Superior temporal gyrus (tissue), 1 donor: ENCODE data around the gene TMEM235.

Experiments used
- DNase-seq: peaks from one replicate; pipeline ENCODE4 v3.0.0-alpha.2; 2016; ENCODE audit errors: extremely low spot score

TMEM235 gene

GRCh38 chr17:78230996-78231935 lies at the start of gene TMEM235:
Gene TMEM235 (plus strand): TSS chr17:78231631. CDS start chr17:78232024, 393 bp downstream.
- peak; percentile 53 for DNase-seq

- DNase-seq: no peak
Observed at GRCh38 chr17:78182504-78182903, 48.9 kb upstream of the TMEM235 start.

GRCh38 chr17:78183916-78184315 lies 47.5 kb upstream of the TMEM235 start:
- no peak for DNase-seq

DNA sequence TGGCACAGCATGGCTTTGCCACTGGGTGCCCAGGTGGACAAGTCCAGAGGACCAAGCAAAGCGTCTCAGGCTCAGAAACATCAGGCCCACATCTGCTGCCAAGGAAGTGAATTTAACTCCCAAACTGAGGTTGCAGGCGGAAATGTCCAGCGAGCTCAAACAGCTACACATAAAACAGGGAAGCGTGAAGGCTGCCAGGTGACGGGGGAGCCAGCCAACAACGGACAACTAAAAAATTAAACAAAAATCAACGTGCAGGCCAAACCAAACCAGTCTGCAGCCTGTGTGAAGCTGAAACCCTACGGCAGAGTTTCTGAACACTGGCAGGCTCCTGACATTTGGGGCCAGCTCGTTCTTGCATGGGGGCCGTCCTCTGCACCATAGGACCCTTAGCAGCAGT lies 47.1 kb upstream of the TMEM235 start:
- DNase-seq: no peak

- DNase-seq: no peak
Observed at GRCh38 chr17:78184868-78185267, 46.6 kb upstream of the TMEM235 start.

DNA sequence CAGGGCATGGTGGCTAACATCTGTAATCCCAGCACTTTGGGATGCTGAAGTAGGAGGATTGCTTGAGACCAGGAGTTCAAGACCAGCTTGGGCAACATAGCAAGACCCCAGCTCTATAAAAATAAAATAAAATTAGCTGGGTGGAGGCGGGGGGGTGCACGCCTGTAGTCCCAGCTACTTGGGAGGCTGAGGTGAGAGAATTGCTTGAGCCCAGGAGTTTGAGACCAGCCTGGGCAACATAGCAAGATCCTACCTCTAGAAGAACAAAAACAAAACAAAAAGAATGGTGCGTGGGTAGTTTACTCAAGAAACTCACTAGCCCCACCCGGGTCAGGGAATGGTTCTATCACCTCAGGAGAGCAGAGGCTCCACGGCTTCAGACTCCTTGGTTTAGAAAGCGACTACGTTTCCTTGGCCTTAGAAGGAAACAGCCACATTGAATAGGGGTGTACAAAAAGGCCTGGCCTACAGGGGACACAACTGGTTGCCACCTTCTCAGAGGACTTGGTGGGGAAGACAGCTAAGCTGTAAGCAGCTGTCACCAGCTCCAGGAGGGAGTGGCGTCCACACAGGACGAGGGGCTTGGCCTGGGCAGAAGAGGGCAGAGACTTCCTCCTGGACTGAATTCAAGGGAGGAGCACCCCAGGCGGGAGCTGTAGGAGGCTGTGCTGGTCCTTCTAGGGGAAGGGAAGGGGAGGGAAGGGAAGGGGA lies 45.3 kb upstream of the TMEM235 start:
- DNase-seq: no peak

- peak; percentile 98 for DNase-seq
Observed at GRCh38 chr17:78186692-78187595, 44.5 kb upstream of the TMEM235 start, which contains the start of the genes AFMID and TK1. Gene AFMID (plus strand): TSS chr17:78187362. CDS start chr17:78187371, 9 bp downstream. Gene TK1 (minus strand): TSS chr17:78187052. CDS start chr17:78186994, 58 bp downstream.

DNA sequence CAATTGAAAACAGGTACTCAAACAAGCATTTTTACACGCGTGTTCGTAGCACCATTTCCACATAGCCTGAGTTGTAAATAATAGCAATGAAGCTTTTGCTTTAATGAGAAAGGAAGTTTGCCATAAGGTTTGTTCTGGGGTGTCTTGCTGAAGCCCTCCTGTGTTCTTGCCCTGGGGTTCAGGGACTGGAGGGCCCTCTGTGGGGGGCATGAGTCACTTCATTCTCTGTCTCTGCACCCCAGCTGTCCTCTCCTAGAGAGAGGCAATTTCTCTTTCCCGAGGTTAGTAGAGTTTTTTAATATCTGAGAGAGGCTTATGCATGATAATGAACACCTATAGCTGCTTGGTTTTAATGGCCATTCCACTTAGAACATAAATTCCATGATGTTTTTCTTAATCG lies 34.7 kb upstream of the TMEM235 start:
- no peak for DNase-seq

- peak; percentile 71 for DNase-seq
Observed at GRCh38 chr17:78197147-78197832, 34.1 kb upstream of the TMEM235 start.

DNA sequence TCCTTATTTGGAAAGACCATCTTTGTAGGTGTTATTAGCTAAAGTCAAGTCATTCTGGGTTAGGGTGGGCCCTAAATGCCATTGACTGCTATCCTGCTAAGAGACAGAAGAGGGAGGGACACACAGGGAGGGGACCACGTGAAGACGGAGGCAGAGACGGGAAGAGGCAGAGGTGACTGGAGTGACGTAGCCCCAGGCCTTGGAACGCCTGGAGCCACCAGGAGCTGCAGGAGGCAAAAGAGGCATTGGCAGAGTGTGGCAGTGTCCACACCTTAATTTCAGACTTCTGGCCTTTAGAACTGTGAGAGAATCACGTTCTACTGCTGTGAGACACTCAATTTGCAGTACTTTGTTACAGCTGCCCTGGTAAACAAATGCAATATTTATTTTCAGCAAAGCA lies 31.0 kb upstream of the TMEM235 start:
- DNase-seq: no peak

GRCh38 chr17:78202666-78203065 lies 28.8 kb upstream of the TMEM235 start:
- DNase-seq: no peak

DNA sequence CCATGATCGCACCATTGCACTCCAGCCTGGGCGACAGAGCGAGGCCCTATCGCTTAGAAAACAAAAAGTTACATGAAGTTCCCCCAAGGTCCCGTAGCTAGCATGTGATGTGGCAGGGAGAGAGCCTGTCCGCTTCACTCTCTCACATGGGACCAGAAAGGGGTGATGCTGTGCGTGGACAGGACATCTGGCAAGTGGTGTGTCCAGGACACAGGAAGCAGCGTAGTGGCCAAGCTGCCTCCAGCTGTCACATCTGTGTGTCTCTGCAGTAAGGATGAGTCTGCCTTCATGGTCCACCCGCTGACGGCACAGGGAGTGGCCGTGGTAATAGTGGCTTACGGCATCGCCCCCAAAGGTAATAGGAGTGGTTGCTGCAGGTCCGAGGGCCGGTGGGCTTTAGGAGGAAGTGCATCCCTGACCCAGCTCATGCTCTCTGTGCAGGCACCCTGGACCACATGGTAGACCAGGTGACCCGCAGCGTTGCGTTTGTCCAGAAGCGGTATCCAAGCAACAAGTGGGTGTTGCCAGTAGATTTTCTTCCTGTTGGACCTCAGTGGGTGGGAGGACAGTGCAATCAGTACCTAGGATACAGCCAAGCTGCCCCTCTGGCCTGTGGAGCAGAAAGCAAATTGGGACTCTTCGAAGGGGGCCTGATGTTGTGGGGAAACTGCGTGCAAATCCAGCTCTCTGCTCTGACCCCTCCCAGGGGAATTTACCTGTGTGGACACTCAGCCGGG lies 26.9 kb upstream of the TMEM235 start:
- no peak for DNase-seq

GRCh38 chr17:78205124-78205775 lies 26.2 kb upstream of the TMEM235 start:
- no peak for DNase-seq

DNA sequence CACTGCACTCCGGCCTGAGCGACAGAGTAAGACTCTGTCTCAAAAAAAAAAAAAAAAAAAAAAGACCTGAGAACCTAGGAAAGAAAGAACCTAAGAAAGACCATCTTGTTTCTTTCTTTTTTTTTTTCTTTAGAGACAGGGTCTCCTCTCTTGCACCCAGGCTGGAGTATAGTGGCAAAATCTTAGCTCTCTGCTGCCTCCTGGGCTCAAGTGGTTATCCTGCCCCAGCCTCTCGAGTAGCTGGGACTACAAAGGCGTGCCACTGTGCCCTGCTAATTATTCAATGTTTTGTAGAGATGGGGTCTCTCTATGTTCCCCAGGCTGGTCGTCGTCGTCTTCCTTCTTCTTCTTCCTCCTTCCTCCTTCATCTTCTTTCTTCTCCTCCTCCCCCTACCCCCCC lies 25.1 kb upstream of the TMEM235 start:
- DNase-seq: no peak

DNA sequence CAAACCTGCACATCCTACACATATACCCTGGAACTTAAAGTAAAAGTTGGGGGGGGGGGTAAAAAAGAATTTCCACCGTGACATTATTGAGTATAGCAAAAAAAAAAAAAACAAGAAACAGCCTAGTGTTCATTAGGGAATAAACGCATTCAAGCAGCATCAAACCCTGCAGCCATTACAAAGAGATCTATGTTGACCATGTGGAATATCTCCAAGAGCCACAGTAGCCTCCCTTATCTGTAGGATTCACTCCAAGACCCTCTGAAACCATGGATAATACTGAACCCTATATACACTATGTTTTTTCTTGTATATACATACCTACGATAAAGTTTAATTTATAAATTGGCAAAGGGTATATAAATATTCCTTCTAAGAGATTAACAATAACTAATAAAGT lies 22.9 kb upstream of the TMEM235 start:
- DNase-seq: peak; percentile 72

- no peak for DNase-seq
Observed at GRCh38 chr17:78210111-78210510, 21.3 kb upstream of the TMEM235 start.

- no peak for DNase-seq
Observed at GRCh38 chr17:78211032-78211431, 20.4 kb upstream of the TMEM235 start.

DNA sequence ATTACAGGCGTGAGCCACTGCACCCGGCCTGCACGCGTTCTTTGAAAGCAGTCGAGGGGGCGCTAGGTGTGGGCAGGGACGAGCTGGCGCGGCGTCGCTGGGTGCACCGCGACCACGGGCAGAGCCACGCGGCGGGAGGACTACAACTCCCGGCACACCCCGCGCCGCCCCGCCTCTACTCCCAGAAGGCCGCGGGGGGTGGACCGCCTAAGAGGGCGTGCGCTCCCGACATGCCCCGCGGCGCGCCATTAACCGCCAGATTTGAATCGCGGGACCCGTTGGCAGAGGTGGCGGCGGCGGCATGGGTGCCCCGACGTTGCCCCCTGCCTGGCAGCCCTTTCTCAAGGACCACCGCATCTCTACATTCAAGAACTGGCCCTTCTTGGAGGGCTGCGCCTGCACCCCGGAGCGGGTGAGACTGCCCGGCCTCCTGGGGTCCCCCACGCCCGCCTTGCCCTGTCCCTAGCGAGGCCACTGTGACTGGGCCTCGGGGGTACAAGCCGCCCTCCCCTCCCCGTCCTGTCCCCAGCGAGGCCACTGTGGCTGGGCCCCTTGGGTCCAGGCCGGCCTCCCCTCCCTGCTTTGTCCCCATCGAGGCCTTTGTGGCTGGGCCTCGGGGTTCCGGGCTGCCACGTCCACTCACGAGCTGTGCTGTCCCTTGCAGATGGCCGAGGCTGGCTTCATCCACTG lies 17.3 kb upstream of the TMEM235 start, which contains the start of gene BIRC5:
Gene BIRC5, plus strand, starts transcription at position 238 of the 690 bp plus-strand sequence. Its CDS starts 64 bp downstream, at position 302.
- DNase-seq: peak; percentile 92

DNA sequence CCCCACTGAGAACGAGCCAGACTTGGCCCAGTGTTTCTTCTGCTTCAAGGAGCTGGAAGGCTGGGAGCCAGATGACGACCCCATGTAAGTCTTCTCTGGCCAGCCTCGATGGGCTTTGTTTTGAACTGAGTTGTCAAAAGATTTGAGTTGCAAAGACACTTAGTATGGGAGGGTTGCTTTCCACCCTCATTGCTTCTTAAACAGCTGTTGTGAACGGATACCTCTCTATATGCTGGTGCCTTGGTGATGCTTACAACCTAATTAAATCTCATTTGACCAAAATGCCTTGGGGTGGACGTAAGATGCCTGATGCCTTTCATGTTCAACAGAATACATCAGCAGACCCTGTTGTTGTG lies 16.7 kb upstream of the TMEM235 start:
- no peak for DNase-seq
